Testis (tissue), 3 donors: ENCODE results near the gene GSTT4. TPM values are rescaled to one million over a fixed set of nuclear protein-coding genes. Genes with fewer than 3 reads are reported as not detected.
"Not testable (repeated sequence)": the region's sequence is repeated elsewhere in the genome, so short reads cannot be mapped to it uniquely, and the experiment has no call there.

ENCODE experiments used
- DNase-seq: peaks from one replicate; pipeline ENCODE4 v3.0.0-alpha.2; 2019
- H3K27ac ChIP-seq, 2 donors: fragments of 200-600 bp; sonication (generic); one replicate each; pipeline ENCODE4 v1.5.1; 2019
- H3K27me3 ChIP-seq: fragments of 200-600 bp; sonication (generic); one replicate; pipeline ENCODE4 v1.5.1; 2019
- H3K36me3 ChIP-seq: fragments of 200-600 bp; sonication (generic); one replicate; pipeline ENCODE4 v1.5.1; 2017; ENCODE audit warnings: low read depth; ENCODE audit errors: missing control alignments
- H3K4me1 ChIP-seq: fragments of 200-600 bp; sonication (generic); one replicate; pipeline ENCODE4 v1.5.1; 2019
- H3K4me3 ChIP-seq, 2 donors: fragments of 200-600 bp; sonication (generic); one replicate each; pipeline ENCODE4 v1.5.1; 2017 to 2019
- H3K9me3 ChIP-seq: fragments of 200-600 bp; sonication (generic); one replicate; pipeline ENCODE4 v1.5.1; 2017
- POLR2A ChIP-seq: fragments of 450-650 bp; IDR thresholded peaks from one replicate; pipeline ENCODE4 v1.6.1; 2017; ENCODE audit warnings: antibody characterized with exemption, mild to moderate bottlenecking, moderate library complexity
- WGBS, 2 donors: methylation state at CpG; one replicate each; pipeline ENCODE4 v1.1.5; 2018; 5-methylcytosine and 5-hydroxymethylcytosine counted together
- intact Hi-C: fragments of 100-400 bp; cut with DNase I; formaldehyde crosslinking; loops from one replicate; pipeline ENCODE4 v1.15.1; 2023; ENCODE audit warnings: low total_unique reads
- polyA plus RNA-seq: library from polyadenylated mRNA; stranded (reverse); fragments of 350-450 nt; fragmentation: Illumina TruSeq; extraction: RNeasy Lipid Tissue Mini Kit (QIAGEN cat#74804); gene quantifications from one replicate; pipeline ENCODE4 v1.2.3, GENCODE V29; 2014; ENCODE audit warnings: low read depth, low replicate concordance; ENCODE audit not compliant: insufficient read depth
- total RNA-seq, 2 donors: library from RNA; depleted of rRNA; stranded (reverse); fragments of >200 nt; gene quantifications; one replicate each; pipeline ENCODE4 v1.2.3, GENCODE V29; 2016
- TF ChIP-seq, protein P1 (sequence below), 3 experiments: fragments of 450-650 bp in 2 of 3; fragments of 200-600 bp in 1 of 3; sonication (generic) in 1 of 3; IDR thresholded peaks; one replicate each; pipeline ENCODE4 v1.5.1; 2016 to 2019; ENCODE audit warnings: antibody characterized with exemption in 3 of 3, mild to moderate bottlenecking in 2 of 3, moderate library complexity in 1 of 3

GSTT4 gene
- total and polyA plus RNA-seq, 3 donors from 2014 or later, result 3.0 to 22.8 (median 7.6) TPM

- intact Hi-C loops, result no loop called here
- WGBS, 2 donors, result 60 to 62% methylated on average over 3 of the region's 3 CpGs
- DNase-seq, result no peak
- no peaks in the 10 kb centered on the region for H3K4me1 ChIP-seq
- no peaks in the 10 kb centered on the region for H3K36me3 ChIP-seq
- TF ChIP-seq, protein P1, sequence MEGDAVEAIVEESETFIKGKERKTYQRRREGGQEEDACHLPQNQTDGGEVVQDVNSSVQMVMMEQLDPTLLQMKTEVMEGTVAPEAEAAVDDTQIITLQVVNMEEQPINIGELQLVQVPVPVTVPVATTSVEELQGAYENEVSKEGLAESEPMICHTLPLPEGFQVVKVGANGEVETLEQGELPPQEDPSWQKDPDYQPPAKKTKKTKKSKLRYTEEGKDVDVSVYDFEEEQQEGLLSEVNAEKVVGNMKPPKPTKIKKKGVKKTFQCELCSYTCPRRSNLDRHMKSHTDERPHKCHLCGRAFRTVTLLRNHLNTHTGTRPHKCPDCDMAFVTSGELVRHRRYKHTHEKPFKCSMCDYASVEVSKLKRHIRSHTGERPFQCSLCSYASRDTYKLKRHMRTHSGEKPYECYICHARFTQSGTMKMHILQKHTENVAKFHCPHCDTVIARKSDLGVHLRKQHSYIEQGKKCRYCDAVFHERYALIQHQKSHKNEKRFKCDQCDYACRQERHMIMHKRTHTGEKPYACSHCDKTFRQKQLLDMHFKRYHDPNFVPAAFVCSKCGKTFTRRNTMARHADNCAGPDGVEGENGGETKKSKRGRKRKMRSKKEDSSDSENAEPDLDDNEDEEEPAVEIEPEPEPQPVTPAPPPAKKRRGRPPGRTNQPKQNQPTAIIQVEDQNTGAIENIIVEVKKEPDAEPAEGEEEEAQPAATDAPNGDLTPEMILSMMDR (IDR thresholded peaks at IDR 0.05), result no peak
- no peak for TF ChIP-seq POLR2A
- H3K27ac ChIP-seq, result no peak overlapping the region
- no peaks in the 10 kb centered on the region for H3K27me3 ChIP-seq
- no peaks in the 10 kb centered on the region for H3K9me3 ChIP-seq
- H3K4me3 ChIP-seq, result no peak overlapping the region
Observed at GRCh38 chr22:23997092-23997491, 8.2 kb downstream of the GSTT4 start.

DNA sequence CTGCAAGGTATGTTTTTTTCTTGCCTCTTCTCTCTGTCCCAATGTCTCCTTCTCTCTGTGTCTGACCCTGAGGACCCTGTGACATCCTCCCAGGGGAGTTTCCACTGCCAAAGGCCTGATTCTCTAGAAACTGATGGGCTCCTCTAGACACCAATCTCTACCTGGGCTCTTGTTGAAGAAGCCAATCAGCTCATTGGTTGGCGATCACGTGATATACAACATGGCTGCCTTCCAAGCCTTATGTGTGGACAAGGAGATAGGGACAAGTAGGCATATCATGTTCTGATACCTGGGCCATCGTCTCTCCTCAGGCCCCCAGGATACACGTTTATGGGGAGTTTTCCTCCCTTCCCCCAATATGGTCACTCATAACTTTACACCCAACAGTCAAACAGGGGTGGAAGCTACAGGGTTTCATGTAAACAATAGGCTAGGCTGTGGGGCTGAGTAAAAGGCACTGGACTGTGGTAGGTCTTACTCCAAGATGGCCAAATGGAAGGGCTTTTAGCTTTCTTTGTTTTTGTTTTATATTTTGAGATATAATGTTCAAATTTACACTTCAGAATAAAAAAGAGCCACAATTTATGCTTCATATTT, 11.6 kb downstream of the GSTT4 start:
- intact Hi-C loops, H3K27me3 ChIP-seq, H3K27ac ChIP-seq, H3K9me3 ChIP-seq, DNase-seq, H3K4me3 ChIP-seq, H3K36me3 ChIP-seq, H3K4me1 ChIP-seq: not testable (repeated sequence)
- WGBS, 2 donors, result 53 to 64% methylated on average over 4 of the region's 4 CpGs

DNA sequence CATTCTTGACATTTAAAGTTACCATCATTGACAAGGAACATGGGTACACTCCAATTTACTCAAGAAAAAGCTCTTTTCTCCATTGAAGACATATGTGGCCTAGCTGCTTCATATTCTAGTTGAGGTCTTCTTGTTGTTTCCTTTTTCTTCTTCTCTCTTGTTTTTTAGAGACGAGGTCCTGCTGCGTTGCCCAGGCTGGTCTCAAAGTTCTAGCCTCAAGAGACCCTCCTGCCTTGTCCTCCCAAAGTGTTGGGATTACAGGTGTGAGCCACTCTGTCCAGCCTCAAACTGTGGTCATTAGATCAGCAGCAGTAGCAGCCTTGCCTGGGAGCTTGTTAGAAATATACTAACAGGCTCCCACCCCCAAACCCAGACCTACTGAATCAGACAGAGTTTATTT, 12.2 kb downstream of the GSTT4 start:
- H3K4me3 ChIP-seq, H3K4me1 ChIP-seq, H3K27me3 ChIP-seq, H3K27ac ChIP-seq, H3K9me3 ChIP-seq, intact Hi-C loops, H3K36me3 ChIP-seq, DNase-seq: not testable (repeated sequence)
- WGBS, 2 donors, result 44 to 59% methylated on average over 2 of the region's 2 CpGs

DNA sequence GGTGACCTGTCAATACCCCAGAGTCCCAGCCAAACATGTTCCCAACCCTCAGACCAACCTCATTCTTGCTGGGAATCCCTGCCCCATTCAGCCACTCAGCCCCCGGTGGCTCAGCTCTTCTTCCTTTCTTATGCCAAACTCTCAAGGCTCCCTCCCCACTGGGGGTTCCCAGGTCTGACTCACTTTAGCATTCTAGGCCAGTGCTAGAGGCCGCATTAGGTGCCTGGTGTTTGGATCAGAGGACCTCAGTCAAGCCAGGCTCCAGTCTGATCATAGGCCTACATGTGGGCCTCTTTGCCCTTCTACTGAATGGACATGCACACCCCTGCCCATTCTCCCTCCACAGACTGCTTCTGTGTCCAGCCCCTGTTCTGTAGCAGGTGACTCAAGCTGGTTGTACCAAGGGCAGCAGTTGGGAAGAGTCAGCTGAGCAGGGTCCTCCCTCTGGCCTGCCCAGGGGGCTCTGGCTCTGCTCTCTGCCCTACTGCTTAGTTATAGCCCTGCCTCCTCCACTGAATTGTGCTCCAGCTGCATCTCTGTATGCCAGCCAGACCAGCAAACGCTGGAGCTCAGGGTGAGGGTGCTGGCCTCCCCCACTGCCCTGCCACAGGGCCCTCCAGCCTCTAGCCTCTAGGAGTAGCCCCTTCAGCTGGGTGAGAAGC, 15.5 kb downstream of the GSTT4 start:
- H3K4me3 ChIP-seq, DNase-seq, H3K36me3 ChIP-seq, H3K4me1 ChIP-seq, H3K27me3 ChIP-seq, H3K9me3 ChIP-seq, H3K27ac ChIP-seq, intact Hi-C loops: not testable (repeated sequence)
- 86% methylated on average over 2 of the region's 3 CpGs; no CpG with 5 or more reads in 1 of the 2 donors for WGBS, 2 donors

DNA sequence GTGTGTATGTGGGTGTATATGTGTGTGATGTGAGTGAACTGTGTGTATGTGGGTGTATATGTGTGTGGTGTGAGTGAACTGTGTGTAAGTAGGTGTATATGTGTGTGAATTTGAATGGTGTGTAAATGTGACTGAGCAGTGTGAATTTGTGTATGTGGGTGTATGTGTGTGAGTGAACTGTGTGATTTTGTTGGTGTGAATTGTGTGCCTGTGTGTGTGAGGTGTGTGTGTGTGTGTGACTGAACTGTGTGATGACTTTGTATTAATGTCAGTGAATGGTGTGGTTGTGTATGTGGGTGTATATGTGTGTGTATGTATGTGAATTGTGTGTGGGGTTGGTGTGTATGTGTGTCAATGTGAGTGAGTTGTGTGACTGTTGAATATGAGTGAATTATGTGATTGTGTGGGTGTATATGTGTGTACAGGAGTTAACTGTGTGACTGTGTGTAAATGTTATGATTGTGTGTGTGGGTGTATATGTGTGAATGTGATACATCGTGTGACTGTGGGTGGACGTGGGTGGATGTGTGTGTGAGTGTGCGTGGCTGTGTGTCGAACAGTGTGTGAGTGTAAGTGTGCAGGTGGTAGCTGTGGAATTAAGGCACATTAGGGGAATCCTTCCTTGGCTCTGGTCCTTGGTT, 18.6 kb downstream of the GSTT4 start:
- H3K27ac ChIP-seq, DNase-seq, H3K9me3 ChIP-seq, H3K36me3 ChIP-seq, H3K4me3 ChIP-seq, H3K27me3 ChIP-seq, H3K4me1 ChIP-seq, intact Hi-C loops: not testable (repeated sequence)
- 69% methylated on average over 4 of the region's 4 CpGs; no CpG with 5 or more reads in 1 of the 2 donors for WGBS, 2 donors

- H3K36me3 ChIP-seq, intact Hi-C loops, H3K27me3 ChIP-seq, H3K4me1 ChIP-seq, H3K4me3 ChIP-seq, H3K27ac ChIP-seq, DNase-seq, H3K9me3 ChIP-seq: not testable (repeated sequence)
- 89% methylated on average over 8 of the region's 8 CpGs; no CpG with 5 or more reads in 1 of the 2 donors for WGBS, 2 donors
Observed at GRCh38 chr22:23986089-23986488, 19.2 kb downstream of the GSTT4 start.

- WGBS, 2 donors, result 71% methylated on average over 6 of the region's 6 CpGs; no CpG with 5 or more reads in 1 of the 2 donors
- no peaks in the 10 kb centered on the region for H3K27me3 ChIP-seq
- no peaks in the 10 kb centered on the region for H3K36me3 ChIP-seq
- H3K4me1 ChIP-seq, result no peaks in the 10 kb centered on the region
- intact Hi-C loops, result no loop called here
- H3K27ac ChIP-seq, result no peak overlapping the region
- TF ChIP-seq POLR2A, result no peak
- TF ChIP-seq, protein P1 (IDR thresholded peaks at IDR 0.05), result peak in 1 of 3 experiments; percentile 26
- DNase-seq, result no peak
- no peak overlapping the region for H3K4me3 ChIP-seq
- no peaks in the 10 kb centered on the region for H3K9me3 ChIP-seq
Observed at GRCh38 chr22:23984430-23984829, 20.8 kb downstream of the GSTT4 start.

GRCh38 chr22:23980567-23980966, 24.7 kb downstream of the GSTT4 start:
- H3K27ac ChIP-seq, H3K4me3 ChIP-seq, H3K27me3 ChIP-seq, H3K4me1 ChIP-seq, intact Hi-C loops, H3K36me3 ChIP-seq, H3K9me3 ChIP-seq, DNase-seq: not testable (repeated sequence)
- WGBS, 2 donors, result no CpG with 5 or more reads among the region's 7 CpGs

DNA sequence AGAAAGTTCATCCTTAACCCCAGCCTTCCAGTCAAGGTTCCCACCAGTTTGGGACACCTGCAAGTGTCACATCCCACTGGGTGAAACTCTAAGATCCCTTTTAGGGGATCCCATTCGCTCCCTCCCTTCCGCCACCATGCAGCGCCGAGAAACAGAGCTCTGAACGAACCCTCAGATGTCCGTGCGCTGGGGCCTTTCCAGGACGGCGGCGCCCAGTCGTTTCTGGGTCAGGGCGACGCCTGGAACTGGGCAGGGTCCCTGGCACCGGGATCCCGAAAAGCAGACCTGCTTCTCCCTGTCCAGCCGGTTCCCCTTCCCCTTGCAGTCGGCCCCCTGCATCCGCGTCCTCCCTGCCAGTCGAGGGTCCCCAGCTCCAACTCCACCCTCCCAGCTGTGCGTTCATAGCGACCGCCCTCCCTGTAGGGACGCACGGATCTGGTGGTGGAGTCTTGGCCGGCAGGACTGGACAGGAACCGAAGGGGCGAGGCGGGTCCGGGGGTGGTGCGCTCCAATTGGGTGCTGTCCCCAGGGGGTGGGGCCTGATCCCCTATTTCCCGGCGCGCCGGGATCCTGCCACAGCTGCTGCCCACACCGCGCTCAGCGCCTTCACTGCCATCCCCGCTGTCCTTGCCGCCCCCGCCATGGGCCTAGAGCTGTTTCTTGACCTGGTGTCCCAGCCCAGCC, 25.6 kb downstream of the GSTT4 start, which contains the start of gene GSTT2:
TSS of gene GSTT2 (plus strand) at position 578 of the 684 bp plus-strand sequence.
- H3K27ac ChIP-seq, H3K27me3 ChIP-seq, H3K36me3 ChIP-seq, intact Hi-C loops, DNase-seq, H3K4me1 ChIP-seq, H3K4me3 ChIP-seq, H3K9me3 ChIP-seq: not testable (repeated sequence)
- no CpG with 5 or more reads among the region's 41 CpGs for WGBS, 2 donors
